Left kidney (tissue), 2 donors: ENCODE measurements around the gene MICB. TPM values are rescaled to one million over a fixed set of nuclear protein-coding genes. Genes with fewer than 3 reads are reported as not detected.
"Not testable (repeated sequence)": the region's sequence is repeated elsewhere in the genome, so short reads cannot be mapped to it uniquely, and the experiment has no call there.

Source experiments
- DNase-seq: peaks from one replicate; pipeline ENCODE4 v3.0.0-alpha.2; 2013
- polyA plus RNA-seq: library from polyadenylated mRNA; unstranded; fragments of 120-200 nt; gene quantifications from one replicate; pipeline ENCODE4 v1.2.1, GENCODE V29; 2013; ENCODE audit not compliant: insufficient read length

Gene MICB
- polyA plus RNA-seq, 1 donor: 2.1 TPM

- DNase-seq: not testable (repeated sequence)
Observed at GRCh38 chr6:31499648-31500047, 1.7 kb downstream of the MICB start.

GRCh38 chr6:31502586-31502985, 4.6 kb downstream of the MICB start:
- no peak for DNase-seq

- DNase-seq: not testable (repeated sequence)
Observed at GRCh38 chr6:31509036-31509435, 11.1 kb downstream of the MICB start.

GRCh38 chr6:31510007-31510406, 12.1 kb downstream of the MICB start:
- no peak for DNase-seq

- DNase-seq: no peak
Observed at GRCh38 chr6:31513456-31514165, 15.7 kb downstream of the MICB start.

GRCh38 chr6:31521835-31522234, 23.9 kb downstream of the MICB start:
- DNase-seq: no peak

GRCh38 chr6:31525553-31525931, 27.6 kb downstream of the MICB start:
- no peak for DNase-seq

GRCh38 chr6:31525932-31526591, 28.1 kb downstream of the MICB start:
- no peak for DNase-seq

GRCh38 chr6:31528307-31528777, 30.4 kb downstream of the MICB start:
- DNase-seq: no peak

- DNase-seq: no peak
Observed at GRCh38 chr6:31528821-31529328, 30.9 kb downstream of the MICB start, which contains the start of gene MCCD1. TSS of gene MCCD1 (plus strand) at chr6:31528962. CDS start at chr6:31529015, 53 bp downstream.

- no peak for DNase-seq
Observed at GRCh38 chr6:31529329-31530150, 31.6 kb downstream of the MICB start.

GRCh38 chr6:31530659-31531058, 32.7 kb downstream of the MICB start:
- no peak for DNase-seq

- no peak for DNase-seq
Observed at GRCh38 chr6:31531162-31531561, 33.2 kb downstream of the MICB start.

GRCh38 chr6:31531771-31532643, 34.1 kb downstream of the MICB start:
- DNase-seq: no peak

GRCh38 chr6:31532644-31533454, 34.9 kb downstream of the MICB start:
- no peak for DNase-seq

GRCh38 chr6:31533455-31533841, 35.5 kb downstream of the MICB start:
- no peak for DNase-seq

- DNase-seq: no peak
Observed at GRCh38 chr6:31534011-31534410, 36.1 kb downstream of the MICB start.

GRCh38 chr6:31534521-31535040, 36.6 kb downstream of the MICB start:
- no peak for DNase-seq

- DNase-seq: no peak
Observed at GRCh38 chr6:31535538-31536324, 37.8 kb downstream of the MICB start.
